CD14-positive monocyte (primary cell): ENCODE results near the gene RAB44. TPM values are rescaled to one million over a fixed set of nuclear protein-coding genes. Genes with fewer than 3 reads are reported as not detected.

Source experiments
- DNase-seq, 3 donors: peaks; one replicate each; pipeline ENCODE4 v3.0.0-alpha.2; 2011 to 2022
- H2AFZ ChIP-seq: 2 replicates; pipeline ENCODE4 v1.6.0; 2012; ENCODE audit warnings: mild to moderate bottlenecking, low read depth, low read length, inconsistent platforms; ENCODE audit not compliant: insufficient read depth, poor library complexity, severe bottlenecking
- H3K27ac ChIP-seq, 2 donors: 1 replicate in 1 of 2; 2 replicates in 1 of 2; pipeline ENCODE4 v1.5.1; 2012 to 2013; ENCODE audit warnings: low read length in 2 of 2, control low read depth in 1 of 2, inconsistent platforms in 1 of 2, low read depth in 1 of 2, mild to moderate bottlenecking in 1 of 2
- H3K27me3 ChIP-seq, 2 donors: one replicate each; pipeline versions ENCODE4 v1.6.0 to v1.6.1; 2011 to 2013; ENCODE audit warnings: low read length in 2 of 2; ENCODE audit not compliant: control insufficient read depth in 2 of 2, insufficient read depth in 2 of 2
- H3K36me3 ChIP-seq, 2 donors: replicated peaks in 1 of 2; 1 replicate in 1 of 2; 2 replicates in 1 of 2; pipeline versions ENCODE4 v1.5.1 to v1.6.1; 2012 to 2013; ENCODE audit warnings: low read length in 2 of 2, control low read depth in 1 of 2, inconsistent platforms in 1 of 2, mild to moderate bottlenecking in 1 of 2; ENCODE audit not compliant: insufficient read depth in 2 of 2, control insufficient read depth in 1 of 2
- H3K4me1 ChIP-seq, 2 donors: 1 replicate in 1 of 2; 2 replicates in 1 of 2; pipeline versions ENCODE4 v1.5.1 to v1.6.1; 2012 to 2013; ENCODE audit warnings: low read length in 2 of 2, control low read depth in 1 of 2, inconsistent platforms in 1 of 2, mild to moderate bottlenecking in 1 of 2, moderate library complexity in 1 of 2; ENCODE audit not compliant: insufficient read depth in 2 of 2, control insufficient read depth in 1 of 2
- H3K4me2 ChIP-seq: replicated peaks from 2 replicates; pipeline ENCODE3; 2012; ENCODE audit warnings: low read length, moderate library complexity, mild to moderate bottlenecking; ENCODE audit not compliant: poor library complexity, severe bottlenecking; ENCODE audit errors: extremely low read depth
- H3K4me3 ChIP-seq, 3 experiments: fragments of 200-600 bp in 1 of 3; sonication (generic) in 1 of 3; replicated peaks in 1 of 3; 1 replicate in 2 of 3; 2 replicates in 1 of 3; pipeline ENCODE4 v1.5.1; 2011 to 2013; ENCODE audit warnings: low read length in 3 of 3, mild to moderate bottlenecking in 3 of 3, control low read depth in 2 of 3, low read depth in 2 of 3, inconsistent platforms in 1 of 3, moderate library complexity in 1 of 3
- H3K79me2 ChIP-seq: 2 replicates; pipeline ENCODE4 v1.6.0; 2012; ENCODE audit warnings: mild to moderate bottlenecking, control low read depth, inconsistent platforms, low read length, moderate library complexity; ENCODE audit not compliant: insufficient read depth
- H3K9ac ChIP-seq: 2 replicates; pipeline ENCODE4 v1.6.0; 2017; ENCODE audit warnings: low read length, mild to moderate bottlenecking; ENCODE audit not compliant: insufficient read depth, poor library complexity, severe bottlenecking
- H3K9me3 ChIP-seq, 2 donors: replicated peaks in 1 of 2; 1 replicate in 1 of 2; 2 replicates in 1 of 2; pipeline versions ENCODE4 v1.5.1 to v1.6.1; 2012 to 2013; ENCODE audit warnings: low read length in 2 of 2, control low read depth in 1 of 2; ENCODE audit not compliant: control insufficient read depth in 1 of 2, insufficient read depth in 1 of 2
- H4K20me1 ChIP-seq: 2 replicates; pipeline ENCODE4 v1.6.0; 2012; ENCODE audit warnings: mild to moderate bottlenecking, low read length, control low read depth, moderate library complexity; ENCODE audit not compliant: insufficient read depth
- H3K27ac Mint-ChIP-seq, 7 donors: one replicate each; pipeline ENCODE4 v1.8.0; 2020; ENCODE audit warnings: mild to moderate bottlenecking in 7 of 7, mixed read lengths in 7 of 7, moderate library complexity in 6 of 7, inconsistent platforms in 2 of 7
- H3K27me3 Mint-ChIP-seq, 3 donors: one replicate each; pipeline ENCODE4 v1.8.0; 2021 to 2022; ENCODE audit warnings: low read depth in 3 of 3, mild to moderate bottlenecking in 3 of 3, mixed read lengths in 3 of 3, moderate library complexity in 3 of 3, inconsistent platforms in 1 of 3
- H3K36me3 Mint-ChIP-seq, 2 donors: one replicate each; pipeline ENCODE4 v1.8.0; 2020; ENCODE audit warnings: mixed read lengths in 2 of 2, inconsistent platforms in 1 of 2, mild to moderate bottlenecking in 1 of 2
- H3K4me1 Mint-ChIP-seq: one replicate; pipeline ENCODE4 v1.8.0; 2020; ENCODE audit warnings: mild to moderate bottlenecking, mixed read lengths
- H3K4me3 Mint-ChIP-seq, 2 donors: one replicate each; pipeline ENCODE4 v1.8.0; 2020; ENCODE audit warnings: mild to moderate bottlenecking in 2 of 2, mixed read lengths in 2 of 2, moderate library complexity in 1 of 2
- H3K9me3 Mint-ChIP-seq, 7 donors: one replicate each; pipeline ENCODE4 v1.8.0; 2020 to 2022; ENCODE audit warnings: mixed read lengths in 7 of 7, mild to moderate bottlenecking in 6 of 7, moderate library complexity in 6 of 7, inconsistent platforms in 2 of 7
- WGBS: methylation state at CpG from one replicate; pipeline ENCODE4 v1.1.5; 2013; ENCODE audit warnings: missing lambda C conversion rate; ENCODE audit not compliant: insufficient coverage; 5-methylcytosine and 5-hydroxymethylcytosine counted together
- intact Hi-C, 2 donors: fragments of 100-400 bp; cut with micrococcal nuclease; formaldehyde crosslinking; loops; one replicate each; pipeline versions ENCODE4 v1.15.0 to v1.15.1; 2023
- polyA plus RNA-seq, 3 donors: library from polyadenylated mRNA; depleted of rRNA in 1 of 3; unstranded in 2 of 3; stranded (reverse) in 1 of 3; fragments of 300-500 nt in 2 of 3; fragments of >200 nt in 1 of 3; fragmentation: Illumina TruSeq in 2 of 3; gene quantifications; 1 replicate in 2 of 3; 2 replicates in 1 of 3; pipeline ENCODE4 v1.2.3, GENCODE V29; 2012 to 2021
- TF ChIP-seq, protein P1 (sequence below): fragments of 200-600 bp; IDR thresholded peaks from one replicate; pipeline ENCODE4 v1.8.0; 2022; ENCODE audit warnings: antibody characterized with exemption, mild to moderate bottlenecking

Gene RAB44
- polyA plus RNA-seq, 3 donors, result 1.5 to 18.0 (median 1.9) TPM

DNA sequence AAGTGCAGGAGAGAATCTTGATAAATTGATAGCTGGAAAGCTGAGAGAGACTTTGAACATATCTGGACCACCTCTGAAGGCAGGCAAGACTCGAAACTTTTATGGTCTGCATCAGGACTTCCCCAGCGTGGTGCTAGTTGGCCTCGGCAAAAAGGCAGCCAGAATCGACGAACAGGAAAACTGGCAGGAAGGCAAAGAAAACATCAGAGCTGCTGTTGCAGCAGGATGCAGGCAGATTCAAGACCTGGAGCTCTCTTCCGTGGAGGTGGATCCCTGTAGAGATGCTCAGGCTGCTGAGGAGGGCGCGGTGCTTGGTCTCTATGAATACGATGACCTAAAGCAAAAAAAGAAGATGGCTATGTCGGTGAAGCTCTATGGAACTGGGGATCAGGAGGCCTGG, 23.7 kb upstream of the RAB44 start:
- Histone ChIP-seq H3K27me3 (peaks cover 0 to 15% of the 10 kb centered on the region in 2 donors), H3K9ac (no peak overlapping the region), H3K4me3 (no peak overlapping the region), H3K36me3 (no peaks in the 10 kb centered on the region), H3K79me2 (no peaks in the 10 kb centered on the region), H3K4me2 (no peak overlapping the region), H3K4me1 (peaks cover 24 to 27% of the 10 kb centered on the region in 2 donors), H2AFZ (no peak overlapping the region), H4K20me1 (peaks cover 3% of the 10 kb centered on the region), H3K27ac (no peak overlapping the region), H3K9me3 (no peaks in the 10 kb centered on the region)
- 83% methylated on average over 10 of the region's 10 CpGs for WGBS
- intact Hi-C loops, result no loop called here
- peaks cover 19 to 25% (median 20%) of the 10 kb centered on the region in 3 donors for H3K27me3 Mint-ChIP-seq
- no peak overlapping the region for H3K4me3 Mint-ChIP-seq
- H3K4me1 Mint-ChIP-seq, result peaks cover 24% of the 10 kb centered on the region
- peaks cover 3% of the 10 kb centered on the region in 2 donors for H3K36me3 Mint-ChIP-seq
- DNase-seq, result no peak
- peak overlapping the region in 1 of 7 donors; percentile 42 for H3K27ac Mint-ChIP-seq
- TF ChIP-seq, protein P1, sequence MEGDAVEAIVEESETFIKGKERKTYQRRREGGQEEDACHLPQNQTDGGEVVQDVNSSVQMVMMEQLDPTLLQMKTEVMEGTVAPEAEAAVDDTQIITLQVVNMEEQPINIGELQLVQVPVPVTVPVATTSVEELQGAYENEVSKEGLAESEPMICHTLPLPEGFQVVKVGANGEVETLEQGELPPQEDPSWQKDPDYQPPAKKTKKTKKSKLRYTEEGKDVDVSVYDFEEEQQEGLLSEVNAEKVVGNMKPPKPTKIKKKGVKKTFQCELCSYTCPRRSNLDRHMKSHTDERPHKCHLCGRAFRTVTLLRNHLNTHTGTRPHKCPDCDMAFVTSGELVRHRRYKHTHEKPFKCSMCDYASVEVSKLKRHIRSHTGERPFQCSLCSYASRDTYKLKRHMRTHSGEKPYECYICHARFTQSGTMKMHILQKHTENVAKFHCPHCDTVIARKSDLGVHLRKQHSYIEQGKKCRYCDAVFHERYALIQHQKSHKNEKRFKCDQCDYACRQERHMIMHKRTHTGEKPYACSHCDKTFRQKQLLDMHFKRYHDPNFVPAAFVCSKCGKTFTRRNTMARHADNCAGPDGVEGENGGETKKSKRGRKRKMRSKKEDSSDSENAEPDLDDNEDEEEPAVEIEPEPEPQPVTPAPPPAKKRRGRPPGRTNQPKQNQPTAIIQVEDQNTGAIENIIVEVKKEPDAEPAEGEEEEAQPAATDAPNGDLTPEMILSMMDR, result no peak
- peaks cover 0 to 11% (median 0%) of the 10 kb centered on the region in 7 donors for H3K9me3 Mint-ChIP-seq

- H3K4me2 ChIP-seq, result no peak overlapping the region
- no peak overlapping the region for H3K4me3 ChIP-seq
- Mint-ChIP-seq H3K4me3 (no peak overlapping the region), H3K4me1 (peaks cover 24% of the 10 kb centered on the region), H3K27ac (no peak overlapping the region), H3K36me3 (peaks cover 3% of the 10 kb centered on the region in 2 donors), H3K27me3 (peaks cover 15 to 30% (median 22%) of the 10 kb centered on the region in 3 donors), H3K9me3 (peaks cover 0 to 11% (median 0%) of the 10 kb centered on the region in 7 donors)
- DNase-seq, result no peak
- H3K9me3 ChIP-seq, result no peaks in the 10 kb centered on the region
- no peak overlapping the region for H3K9ac ChIP-seq
- peaks cover 0 to 19% of the 10 kb centered on the region in 2 donors for H3K27me3 ChIP-seq
- H3K36me3 ChIP-seq, result no peaks in the 10 kb centered on the region
- 92% methylated on average over 4 of the region's 7 CpGs for WGBS
- peaks cover 32 to 35% of the 10 kb centered on the region in 2 donors for H3K4me1 ChIP-seq
- H4K20me1 ChIP-seq, result peaks cover 14% of the 10 kb centered on the region
- no peak overlapping the region for H3K27ac ChIP-seq
- intact Hi-C loops, result no loop called here
- H2AFZ ChIP-seq, result no peak overlapping the region
- no peaks in the 10 kb centered on the region for H3K79me2 ChIP-seq
- TF ChIP-seq, protein P1, result no peak
Measured at GRCh38 chr6:36674942-36675341, 22.7 kb upstream of the RAB44 start.
